Right lobe of liver (tissue), 4 donors: ENCODE results near the gene BCL2.

Experiments
- CTCF ChIP-seq, 4 donors: fragments of 200-600 bp in 3 of 4; fragments of 450-650 bp in 1 of 4; IDR thresholded peaks; one replicate each; pipeline versions ENCODE4 v1.5.1 to v1.8.0; 2016 to 2022; ENCODE audit warnings: antibody characterized with exemption in 4 of 4, mild to moderate bottlenecking in 2 of 4
- POLR2A ChIP-seq: fragments of 450-650 bp; IDR thresholded peaks from one replicate; pipeline ENCODE4 v1.6.1; 2017; ENCODE audit warnings: antibody characterized with exemption, mild to moderate bottlenecking
- donor health status: DM: no; HTN: no; CAD: no.
- donor health status: DM: no; HTN: no; CAD: no.
- donor health status: DM: no; HTN: yes; CAD: no.

GRCh38 chr18:63245600-63245999 lies 74.0 kb downstream of the BCL2 start:
- TF ChIP-seq CTCF (IDR thresholded peaks at IDR 0.05) = no peak
- no peak for TF ChIP-seq POLR2A
